ENCODE measurements around the gene ARID1B.

ARID1B gene

GRCh38 chr6:157221817-157222175 is 444.6 kb downstream of the ARID1B start:
- no peak for DNase-seq

- no peak for DNase-seq
Measured at GRCh38 chr6:157222201-157222981, 445.2 kb downstream of the ARID1B start.

- peak in 1 of 6 experiments; percentile 14 for DNase-seq
Measured at GRCh38 chr6:157223021-157223430, 445.8 kb downstream of the ARID1B start.

DNA sequence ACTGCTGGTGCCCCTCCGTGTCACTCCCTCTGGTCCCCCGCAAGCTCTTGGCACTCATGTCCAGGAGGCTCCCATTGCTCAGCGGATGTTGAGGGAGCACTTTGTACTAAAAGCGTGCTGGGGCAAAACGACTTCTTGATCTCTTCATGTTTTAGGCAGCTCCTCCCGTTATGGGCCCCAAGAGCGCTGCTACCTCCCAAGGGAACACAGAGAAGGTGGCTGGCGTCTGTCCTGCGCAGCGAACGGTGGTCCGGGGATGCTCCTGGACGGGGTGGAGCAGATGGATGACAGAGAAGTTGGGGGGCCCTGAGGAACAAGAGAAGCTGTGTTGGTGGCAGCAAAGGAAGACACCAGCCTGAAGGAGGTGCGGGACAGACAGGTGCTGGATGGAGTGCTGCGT is 446.3 kb downstream of the ARID1B start:
- DNase-seq: no peak

DNA sequence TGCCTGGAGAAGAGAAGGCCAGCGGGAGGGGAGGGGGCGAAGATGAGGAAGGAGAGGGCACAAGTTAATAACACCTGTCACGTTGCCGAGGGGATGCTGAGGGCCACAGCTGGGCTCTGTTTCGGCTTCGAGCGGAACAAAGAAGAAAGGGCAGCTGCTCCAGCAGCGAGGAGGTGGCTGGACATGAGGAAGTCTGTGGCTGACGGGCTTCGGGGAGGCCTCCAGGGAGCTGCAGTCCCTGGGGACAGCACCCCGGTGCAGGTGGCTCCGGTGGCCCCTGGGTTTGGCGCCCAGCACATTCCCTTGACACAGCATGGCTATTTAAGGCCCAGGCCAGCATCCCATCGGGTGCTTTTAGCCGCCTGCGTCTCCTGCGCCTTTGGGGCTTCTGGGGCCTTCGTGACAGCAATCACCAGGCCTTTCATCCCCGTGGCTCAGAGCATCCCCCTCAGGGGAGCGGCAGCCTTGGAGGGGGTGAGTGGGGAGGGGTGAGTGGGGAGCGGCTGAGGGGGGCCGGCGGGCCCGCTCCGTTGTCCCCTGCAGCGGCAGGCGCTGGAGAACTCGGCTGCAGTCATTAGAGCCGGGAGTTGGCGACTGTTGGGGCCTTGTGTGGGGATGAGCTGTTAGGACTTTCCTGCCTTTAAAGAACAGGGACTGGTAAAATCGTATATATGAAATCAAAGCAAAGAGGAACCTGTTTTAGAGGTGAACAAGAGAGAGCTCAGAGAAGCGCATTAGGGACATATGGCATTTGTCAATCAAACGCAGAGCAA is 447.2 kb downstream of the ARID1B start:
- DNase-seq: no peak

DNA sequence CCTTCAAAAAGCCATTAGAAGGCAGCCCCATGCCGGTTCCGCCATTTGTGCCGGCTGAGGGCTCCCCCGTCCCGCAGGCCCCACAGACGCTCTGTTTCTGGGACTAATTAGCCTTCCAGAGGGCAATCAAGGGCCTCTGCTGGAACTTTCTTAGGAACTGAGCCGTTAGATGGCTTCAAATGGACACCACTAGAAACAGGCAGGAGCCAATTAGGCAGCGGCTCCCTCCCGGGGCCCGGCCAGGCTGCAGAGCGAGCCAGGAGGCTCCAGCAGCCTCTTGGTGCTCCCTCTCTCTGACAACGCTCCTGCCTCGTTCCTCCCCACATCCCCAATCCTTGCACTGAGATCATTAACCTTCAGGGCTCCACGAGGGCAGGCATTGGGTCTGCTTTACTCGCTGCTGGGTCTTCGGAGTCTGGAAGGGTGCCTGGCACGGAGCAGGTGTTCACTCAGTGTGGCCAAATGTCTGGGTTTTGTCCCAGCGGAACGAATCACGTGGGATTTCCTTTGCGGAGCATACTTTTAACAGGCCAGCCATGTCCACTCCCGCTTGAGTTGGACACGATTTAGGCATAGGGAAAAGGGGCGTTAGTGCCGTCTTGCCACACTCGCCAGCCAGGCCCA is 447.9 kb downstream of the ARID1B start:
- DNase-seq: no peak

- no peak for DNase-seq
Measured at GRCh38 chr6:157225575-157225995, 448.4 kb downstream of the ARID1B start.

- no peak for DNase-seq
Measured at GRCh38 chr6:157226026-157226625, 448.9 kb downstream of the ARID1B start.

DNA sequence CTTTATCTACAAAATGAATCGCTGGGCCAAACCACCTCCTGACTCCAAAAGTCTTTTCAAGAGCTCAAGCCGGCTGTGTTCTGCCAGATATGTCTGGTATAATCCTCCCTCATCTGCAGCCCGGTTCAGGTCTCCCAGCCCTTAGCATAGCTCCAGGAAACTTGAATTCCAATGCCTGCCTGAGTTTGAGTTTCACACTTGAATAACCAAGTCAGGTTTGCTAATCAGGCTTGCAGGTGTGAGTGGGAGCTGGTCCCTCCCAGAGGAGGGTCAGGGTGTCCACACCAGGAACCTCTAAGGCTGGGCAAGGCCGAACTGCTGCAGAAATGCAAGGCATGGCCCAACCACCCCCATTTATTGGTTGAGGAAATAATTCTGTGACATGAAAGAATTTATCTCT is 449.6 kb downstream of the ARID1B start:
- DNase-seq: no peak

DNA sequence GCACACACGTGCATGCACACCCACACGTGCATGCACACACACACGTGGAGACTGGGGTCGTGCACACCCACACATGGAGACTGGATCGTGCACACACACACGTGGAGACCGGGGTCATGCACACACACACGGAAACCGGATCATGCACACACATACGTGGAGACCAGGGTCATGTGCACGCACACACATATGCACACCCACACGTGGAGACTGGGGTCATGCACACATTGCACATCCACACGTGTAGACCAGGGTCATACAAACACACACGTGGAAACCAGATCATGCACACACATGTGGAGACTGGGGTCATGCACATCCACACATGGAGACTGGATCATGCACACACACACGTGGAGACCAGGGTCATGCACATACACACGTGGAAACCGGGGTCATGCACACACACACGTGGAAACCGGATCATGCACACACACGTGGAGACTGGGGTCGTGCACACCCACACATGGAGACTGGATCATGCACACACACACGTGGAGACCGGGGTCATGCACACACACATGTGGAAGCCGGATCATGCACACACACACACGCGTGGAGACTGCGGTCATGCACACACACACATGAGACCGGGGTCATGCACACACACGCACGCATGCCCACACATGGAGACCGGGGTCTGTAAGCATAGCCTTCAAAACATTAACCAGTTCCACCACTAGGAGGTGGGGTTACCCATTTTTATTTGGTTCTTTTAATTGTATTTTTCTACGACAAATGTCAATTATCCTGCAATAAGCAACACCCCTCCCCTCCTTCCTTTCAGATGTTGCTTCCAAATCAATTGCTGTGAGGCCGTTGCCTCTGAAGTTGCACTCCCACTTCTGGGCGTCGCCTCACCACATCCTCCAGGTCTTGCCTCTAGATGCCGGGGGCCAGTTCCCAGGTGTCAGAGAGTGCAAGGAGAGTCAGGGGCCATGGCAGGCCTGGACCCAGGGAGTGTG is 450.3 kb downstream of the ARID1B start:
- peak in 3 of 6 experiments; percentile 41 to 65 (median 63) for DNase-seq

- DNase-seq: peak in 1 of 6 experiments; percentile 9
Measured at GRCh38 chr6:157228426-157229131, 451.4 kb downstream of the ARID1B start.

DNA sequence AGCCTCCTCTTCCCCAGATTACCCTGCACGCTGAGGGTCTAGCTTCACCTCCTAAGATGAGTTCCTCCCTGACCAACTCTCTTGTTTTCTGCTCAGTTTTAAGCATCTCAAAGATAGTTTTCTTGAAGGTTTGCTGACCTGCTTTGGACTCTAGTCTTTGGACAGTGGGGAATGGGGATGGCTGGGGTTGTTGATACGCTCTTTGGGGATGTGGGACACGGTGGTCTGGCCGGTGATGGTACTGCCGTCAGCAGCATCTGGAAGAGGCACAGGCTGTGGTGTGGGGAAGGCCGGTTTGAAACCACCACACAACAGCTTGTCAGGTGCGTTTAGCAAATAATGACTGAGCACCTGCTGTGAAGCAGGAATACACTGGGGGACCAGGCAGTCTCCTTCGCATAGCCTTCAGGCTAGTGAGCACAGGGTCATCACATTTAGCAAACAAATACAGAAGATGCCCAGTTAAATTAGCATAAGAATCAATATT is 452.0 kb downstream of the ARID1B start:
- no peak for DNase-seq

DNA sequence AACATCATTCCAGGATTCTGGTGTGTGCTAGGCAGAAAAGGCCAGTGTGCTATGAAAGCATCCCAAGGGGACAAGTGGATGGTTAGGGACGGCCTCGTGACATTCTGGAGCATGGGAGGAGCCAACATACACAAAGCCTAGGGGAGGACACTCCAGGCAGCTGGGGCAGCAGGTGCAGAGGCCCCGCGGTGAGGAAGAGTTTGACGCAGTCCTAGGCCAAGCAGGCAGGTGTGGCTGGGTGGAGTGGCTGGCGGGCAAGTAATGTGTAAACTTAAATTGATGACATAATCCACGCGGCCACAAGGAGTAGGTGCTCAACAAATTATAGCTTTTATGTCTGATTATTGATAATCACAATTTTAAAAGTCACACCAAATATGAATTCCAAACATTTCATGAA is 452.5 kb downstream of the ARID1B start:
- DNase-seq: no peak

DNA sequence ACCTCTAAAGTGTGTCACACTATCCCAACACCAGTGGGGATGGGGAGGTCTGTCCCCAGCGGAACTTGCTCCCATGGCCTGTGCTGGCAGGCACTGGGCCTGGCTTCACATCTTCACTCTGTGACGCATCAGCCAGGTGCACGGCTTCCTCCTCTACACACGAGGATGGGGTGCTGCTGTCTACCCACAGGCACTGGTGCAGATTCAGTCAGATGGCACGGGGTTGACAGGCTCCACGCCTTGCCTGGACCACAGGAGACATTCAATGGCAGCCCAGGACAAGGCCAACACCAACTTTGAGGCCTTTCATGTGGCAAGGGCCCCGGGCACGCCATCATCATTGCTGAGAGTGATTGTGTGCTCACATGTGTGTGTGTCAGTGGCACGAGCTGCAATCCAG is 453.7 kb downstream of the ARID1B start:
- no peak for DNase-seq

DNA sequence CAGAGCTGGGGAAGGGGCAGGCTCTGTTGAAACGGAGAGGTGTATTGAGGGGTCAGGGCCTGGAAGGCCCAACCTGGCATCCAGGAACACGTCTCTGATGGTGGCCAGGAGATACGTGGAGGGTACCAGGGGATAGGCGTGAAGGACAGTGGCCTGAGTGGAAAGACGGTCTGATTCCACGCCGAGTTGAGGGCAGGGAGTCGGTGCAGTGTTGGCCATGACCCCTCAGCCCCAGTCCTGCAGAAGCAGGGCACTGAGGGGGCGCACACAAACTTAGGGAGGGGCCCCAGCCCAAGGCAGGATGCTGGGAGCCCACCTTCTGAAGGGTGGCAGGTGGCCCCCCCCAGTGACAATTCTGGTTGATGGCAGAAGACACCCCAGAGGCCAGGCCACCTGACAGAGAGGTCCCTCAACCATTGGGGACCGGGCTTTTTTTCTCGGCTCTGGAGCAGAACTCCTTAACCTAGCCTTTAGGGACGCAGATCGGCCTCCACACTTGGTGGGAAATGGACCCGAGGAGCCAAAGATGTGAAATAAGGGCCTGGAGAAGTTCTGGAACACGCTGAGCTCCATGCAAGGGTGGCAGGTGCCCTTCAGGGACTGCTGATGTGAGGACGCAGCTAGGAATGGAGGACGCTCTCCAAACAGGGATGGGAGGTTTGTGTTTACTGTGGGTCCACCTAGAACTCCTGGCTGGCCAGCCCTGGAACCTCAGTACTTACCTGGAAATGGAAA is 455.1 kb downstream of the ARID1B start:
- DNase-seq: no peak

- DNase-seq: no peak
Measured at GRCh38 chr6:157233156-157233555, 456.0 kb downstream of the ARID1B start.

GRCh38 chr6:157233686-157234085 is 456.5 kb downstream of the ARID1B start:
- DNase-seq: no peak

DNA sequence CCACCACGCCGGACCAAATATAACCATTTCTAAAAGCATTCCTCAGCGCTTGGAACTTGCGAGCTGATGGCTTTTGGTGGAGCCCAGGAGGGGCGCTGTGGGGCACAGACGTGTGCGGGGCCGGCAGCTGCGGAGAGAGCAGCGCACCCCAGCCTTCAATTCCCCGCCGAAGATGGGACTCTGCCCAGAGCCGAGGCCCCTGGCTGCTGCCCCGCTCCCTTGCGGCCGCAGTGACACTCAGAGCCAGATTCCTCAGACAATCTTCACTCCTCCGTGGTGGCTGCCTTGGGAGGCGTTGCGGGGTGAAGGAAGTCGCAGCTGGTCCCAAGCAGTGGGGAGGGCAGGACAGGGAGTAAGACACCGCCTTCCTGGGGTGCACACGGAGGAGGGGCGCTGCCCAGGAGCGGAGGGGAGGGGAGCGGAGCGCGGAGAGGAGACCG is 458.4 kb downstream of the ARID1B start:
- DNase-seq: peak; percentile 30 to 83 (median 45)

GRCh38 chr6:157236040-157236725 is 459.0 kb downstream of the ARID1B start:
- DNase-seq: peak in 2 of 6 experiments; percentile 16 to 38

DNA sequence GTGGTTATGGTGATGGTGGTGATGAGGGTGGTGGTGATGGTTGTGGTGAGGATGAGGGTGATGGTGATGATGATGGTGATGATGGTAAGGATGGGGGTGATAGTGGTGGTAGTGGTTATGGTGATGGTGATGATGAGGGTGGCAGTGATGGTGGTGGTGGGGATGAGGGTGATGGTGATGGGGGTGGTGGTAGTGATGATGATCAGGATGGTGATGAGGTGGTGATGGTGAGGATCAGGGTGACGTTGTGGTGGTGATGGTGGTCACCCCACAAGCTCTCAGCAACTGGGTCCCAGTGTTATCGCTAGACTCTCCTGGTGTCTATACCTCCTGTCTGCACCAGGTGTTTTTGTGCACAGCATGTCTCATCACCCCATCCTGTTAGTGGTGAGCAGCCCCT is 461.2 kb downstream of the ARID1B start:
- DNase-seq: no peak
